Fibroblast of skin of back (primary cell): ENCODE measurements around the gene MYO18A.
A peak's percentile ranks its signal among the peaks of the same experiment; 100 is the strongest.

Source experiments
- DNase-seq: peaks from one replicate; pipeline ENCODE4 v3.0.0-alpha.2; 2013

The MYO18A gene

DNA sequence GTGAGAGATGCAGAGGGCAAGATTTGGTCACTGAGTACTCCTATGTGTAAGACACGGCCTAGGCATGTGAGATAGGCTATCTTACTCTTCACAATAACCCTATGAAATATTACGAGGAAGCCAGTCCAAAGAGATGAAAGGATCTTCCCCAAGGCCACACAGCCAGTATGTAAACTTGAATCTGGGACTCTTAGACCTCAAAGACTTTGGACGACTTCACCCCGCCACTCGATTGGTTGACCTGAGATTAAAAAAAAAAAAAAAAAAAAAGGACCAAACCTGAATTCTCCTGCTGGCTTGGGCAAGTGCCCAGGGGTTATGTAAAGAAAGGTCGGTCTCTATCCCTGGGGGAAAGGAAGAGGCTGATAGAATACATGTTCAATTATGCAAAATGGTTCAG, 104.1 kb downstream of the MYO18A start:
- no peak for DNase-seq

DNA sequence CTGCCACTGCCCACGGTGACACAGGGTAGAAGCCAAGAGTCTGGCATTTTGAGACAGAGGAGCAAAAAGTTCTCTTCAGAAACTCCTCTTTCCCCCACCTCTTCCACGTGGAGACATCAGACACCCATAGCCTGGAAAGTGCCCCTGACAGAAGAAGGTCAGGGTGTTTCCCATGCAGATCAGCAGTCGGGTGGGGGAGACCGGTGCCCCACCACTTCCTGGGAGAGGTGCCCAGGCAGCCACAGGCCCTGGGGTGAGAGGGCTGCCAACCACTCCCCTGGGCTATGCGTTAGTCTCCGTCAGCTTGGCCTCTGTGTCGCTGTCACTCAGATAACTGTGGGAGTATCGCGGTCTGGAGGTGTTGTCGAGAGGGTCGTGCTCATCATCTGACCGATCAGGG, 105.7 kb downstream of the MYO18A start:
- no peak for DNase-seq

- DNase-seq, result no peak
Measured at GRCh38 chr17:29073520-29073919, 106.7 kb downstream of the MYO18A start.

- no peak for DNase-seq
Measured at GRCh38 chr17:29073045-29073444, 107.2 kb downstream of the MYO18A start.

DNA sequence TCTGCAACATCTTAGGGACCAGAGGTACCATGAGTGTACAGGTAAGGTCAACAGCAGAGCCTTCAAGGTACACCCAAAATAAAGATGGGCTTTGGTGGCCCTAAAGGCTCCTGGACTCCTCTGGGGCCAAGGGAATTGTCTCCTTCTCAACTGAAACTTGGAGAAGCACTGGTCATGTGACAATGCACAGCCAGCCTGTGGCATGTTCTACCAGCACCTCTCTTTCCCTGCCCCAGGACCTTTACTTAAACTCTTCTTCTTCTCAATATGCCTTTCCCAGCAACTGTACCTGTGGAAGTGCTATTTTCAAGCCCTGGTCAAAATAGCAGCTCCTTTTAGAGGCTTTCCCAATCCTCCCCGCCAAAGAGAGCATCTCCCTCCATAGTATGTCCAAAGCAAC, 108.9 kb downstream of the MYO18A start:
- no peak for DNase-seq

DNA sequence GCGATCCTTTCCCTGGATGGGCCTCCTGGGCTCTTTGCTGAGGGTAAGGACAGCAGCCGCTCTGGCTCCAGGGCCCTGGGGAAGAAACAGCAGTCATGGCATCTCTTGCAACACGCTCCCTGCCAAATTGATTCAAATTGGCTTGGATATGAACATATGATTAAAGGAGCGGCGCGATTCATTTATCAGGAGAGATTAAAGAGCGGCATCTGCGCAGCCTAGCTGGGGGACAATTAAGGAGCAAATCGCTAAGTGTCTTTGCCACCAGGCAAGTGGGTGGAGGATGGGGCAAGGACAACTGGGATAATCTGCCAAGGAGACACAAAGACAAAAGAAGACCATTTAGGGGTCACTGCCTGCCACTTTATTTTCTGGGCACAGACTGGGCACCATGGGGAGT, 109.4 kb downstream of the MYO18A start:
- no peak for DNase-seq

DNA sequence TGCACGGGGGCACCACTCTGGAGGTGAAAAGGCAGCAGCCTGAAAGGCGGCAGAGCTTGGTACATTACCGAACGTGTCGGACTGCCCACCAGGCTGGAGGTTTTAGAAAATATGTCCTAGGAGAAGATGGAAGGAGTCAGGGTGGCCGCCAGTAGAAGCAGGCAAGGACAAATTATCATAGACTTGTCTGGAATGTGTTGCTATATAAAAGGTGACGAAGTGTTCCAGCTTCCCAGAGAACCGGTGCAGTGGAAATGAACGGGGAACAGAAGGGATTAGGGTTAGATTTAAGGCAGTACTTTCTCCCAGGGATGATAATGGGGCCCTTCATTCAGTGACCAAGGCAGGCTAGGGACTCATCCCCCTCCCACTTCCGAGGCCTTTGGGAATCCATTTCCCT, 109.9 kb downstream of the MYO18A start:
- no peak for DNase-seq

GRCh38 chr17:29069526-29070041, 110.6 kb downstream of the MYO18A start:
- peak; percentile 15 for DNase-seq

GRCh38 chr17:29068818-29069217, 111.4 kb downstream of the MYO18A start:
- no peak for DNase-seq

DNA sequence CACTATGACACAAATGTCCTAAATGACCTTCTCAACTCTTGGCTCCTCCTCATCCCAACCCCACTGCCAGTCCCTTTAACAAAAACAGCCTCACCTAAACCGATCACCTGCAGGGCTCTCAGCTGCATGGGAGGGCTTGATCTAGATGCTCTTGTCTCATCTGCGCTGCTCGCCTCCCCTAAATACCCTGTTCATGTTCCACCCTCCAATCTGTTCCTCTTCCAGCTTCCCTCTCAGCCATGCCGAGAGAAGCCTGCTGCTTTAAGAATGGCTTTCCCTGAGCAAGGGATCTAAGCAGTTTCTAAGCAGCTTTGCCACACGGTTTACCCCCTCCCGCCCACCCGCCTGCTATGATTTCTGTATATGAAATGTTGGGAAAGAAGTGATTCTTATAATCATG, 113.6 kb downstream of the MYO18A start:
- DNase-seq, result no peak

- no peak for DNase-seq
Measured at GRCh38 chr17:29066047-29066446, 114.2 kb downstream of the MYO18A start.

DNA sequence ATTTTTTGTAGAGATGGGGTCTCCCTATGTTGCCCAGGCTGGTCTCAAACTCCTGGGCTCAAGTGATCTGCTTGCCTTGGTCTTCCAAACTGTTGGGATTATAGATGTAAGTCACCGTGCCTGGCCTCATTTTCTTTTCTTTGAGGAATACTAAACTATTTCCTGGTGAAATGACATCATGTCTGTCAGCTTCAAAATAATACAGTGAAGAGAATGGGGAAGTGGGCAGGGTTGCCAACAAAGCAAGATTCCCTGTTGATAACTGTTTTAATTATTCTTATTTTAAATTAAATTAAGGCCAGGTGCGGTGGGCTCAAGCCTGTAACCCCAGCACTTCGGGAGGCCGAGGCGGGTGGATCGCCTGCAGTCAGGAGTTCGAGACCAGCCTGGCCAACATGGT, 116.2 kb downstream of the MYO18A start:
- DNase-seq, result no peak

DNA sequence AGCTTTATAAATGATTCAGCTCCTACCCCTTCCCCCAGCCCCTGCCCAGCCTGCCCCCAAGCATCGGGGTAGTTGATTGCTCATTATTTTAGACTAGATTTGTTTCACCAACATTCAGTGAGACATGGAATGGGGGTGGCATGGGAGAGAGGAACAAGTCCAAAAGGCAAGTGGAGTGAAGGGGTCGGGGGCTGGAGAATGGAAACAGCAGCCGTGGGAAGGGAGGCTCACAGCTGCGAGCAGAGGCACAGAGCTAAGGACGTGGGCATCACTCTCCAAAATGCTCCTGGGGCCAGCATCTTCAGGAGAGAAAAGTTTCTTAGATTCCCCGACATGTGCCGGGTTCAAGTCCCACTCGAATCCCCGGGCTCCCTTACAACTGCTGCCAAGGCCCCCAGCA, 118.0 kb downstream of the MYO18A start:
- DNase-seq, result no peak

GRCh38 chr17:29061036-29061435, 119.2 kb downstream of the MYO18A start:
- DNase-seq, result no peak

DNA sequence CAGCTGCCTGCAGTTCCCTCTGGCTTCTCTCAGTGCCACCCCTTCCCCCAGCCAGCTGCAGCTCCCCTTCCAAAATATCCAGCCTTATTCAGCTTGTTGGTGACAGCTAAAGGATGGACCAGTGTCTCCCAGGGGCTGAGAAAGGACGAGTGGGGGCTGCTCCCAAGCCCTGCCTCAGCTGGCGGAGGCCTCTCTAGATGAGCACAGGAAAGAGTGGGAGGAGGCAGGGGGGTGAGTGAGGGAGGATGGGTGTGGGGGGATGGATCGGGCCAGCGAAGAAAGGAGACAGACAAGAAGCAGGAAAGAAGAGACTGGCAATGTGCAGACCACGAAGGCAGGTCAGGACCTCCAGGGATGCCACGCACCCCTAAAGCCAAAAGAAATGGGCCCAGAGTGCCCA, 119.7 kb downstream of the MYO18A start:
- DNase-seq, result no peak

- DNase-seq, result peak; percentile 50
Measured at GRCh38 chr17:29059281-29059680, 120.9 kb downstream of the MYO18A start.

DNA sequence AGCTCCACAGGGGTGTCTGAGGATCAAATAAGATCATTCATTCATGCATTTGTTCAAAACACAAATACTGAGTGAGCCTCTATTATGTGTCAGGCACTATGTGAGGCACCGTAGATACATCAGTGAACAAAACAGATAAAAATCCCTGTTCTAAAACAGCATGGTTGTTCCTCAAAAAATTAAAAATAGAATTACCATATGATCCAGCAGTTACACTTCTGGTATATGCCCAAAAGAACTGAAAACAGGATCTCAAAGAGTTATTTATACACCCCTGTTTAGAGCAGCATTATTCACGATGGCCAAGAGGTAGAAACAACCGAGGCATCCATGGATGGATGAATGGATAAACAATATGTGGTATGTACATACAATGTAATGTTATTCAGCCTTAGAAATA, 121.8 kb downstream of the MYO18A start:
- DNase-seq, result no peak

GRCh38 chr17:29057361-29057760, 122.8 kb downstream of the MYO18A start:
- no peak for DNase-seq

DNA sequence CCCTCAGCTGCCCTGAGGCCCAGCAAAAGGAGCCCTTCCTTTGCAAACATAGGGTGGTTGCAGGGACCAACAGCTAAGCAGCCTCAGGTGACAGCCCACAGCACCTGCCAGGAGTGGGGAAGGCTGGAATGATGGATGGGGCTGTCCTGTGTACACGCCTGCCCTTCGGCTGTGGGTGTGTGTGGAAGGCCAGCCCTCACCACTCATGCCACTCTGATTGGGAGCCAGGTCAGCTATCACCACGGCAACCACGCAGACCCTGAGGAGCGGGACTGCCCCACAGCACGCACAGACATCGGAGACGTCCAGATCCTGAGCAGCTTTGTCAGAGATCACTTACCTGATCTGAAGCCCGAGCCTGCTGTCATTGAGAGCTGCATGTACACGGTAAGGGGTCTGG, 125.4 kb downstream of the MYO18A start:
- no peak for DNase-seq

DNA sequence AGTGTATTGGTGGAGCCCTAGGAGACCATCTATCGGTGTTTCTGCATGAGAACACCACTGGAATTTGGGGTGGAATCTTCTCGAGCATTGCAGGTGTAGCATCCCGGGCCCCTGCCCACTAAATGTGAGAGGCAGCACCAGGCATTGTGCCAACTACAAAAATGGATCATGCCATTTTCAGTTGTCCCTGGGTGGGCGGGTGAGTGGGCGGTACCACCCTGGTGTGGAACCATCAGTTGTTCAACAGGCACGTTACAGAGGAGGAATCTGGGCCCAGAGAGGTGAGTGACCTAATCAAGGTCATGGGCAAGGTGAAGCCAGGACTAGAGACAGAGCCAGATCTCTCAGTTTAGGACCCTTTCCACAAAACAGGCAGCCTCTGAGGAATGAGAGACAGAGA, 128.5 kb downstream of the MYO18A start:
- DNase-seq, result no peak

DNA sequence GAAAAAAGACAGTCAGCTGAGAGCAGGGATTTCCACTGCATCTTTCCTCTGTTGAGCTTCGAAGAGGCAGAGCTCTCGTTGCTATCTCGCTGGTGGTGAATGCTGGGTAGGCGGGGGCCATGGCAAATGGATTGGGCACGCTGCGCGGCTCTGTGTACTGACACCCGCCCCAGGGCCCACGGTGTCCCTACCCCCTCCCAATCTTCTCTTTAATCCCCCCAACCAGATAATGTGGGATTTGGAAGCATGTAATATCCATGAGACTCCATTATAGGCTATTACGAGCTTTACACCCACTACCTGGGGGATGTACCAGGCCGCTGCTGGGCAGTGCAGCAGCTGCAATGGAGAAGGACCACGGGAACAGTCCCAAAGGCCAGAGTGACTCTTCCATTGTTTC, 129.0 kb downstream of the MYO18A start:
- no peak for DNase-seq

- DNase-seq, result no peak
Measured at GRCh38 chr17:29050176-29050575, 130.0 kb downstream of the MYO18A start.

GRCh38 chr17:29049541-29050145, 130.6 kb downstream of the MYO18A start:
- DNase-seq, result no peak

GRCh38 chr17:29048440-29049368, 131.5 kb downstream of the MYO18A start:
- peak; percentile 25 for DNase-seq
